ENCODE data around the gene METTL1. TPM values are rescaled to one million over a fixed set of nuclear protein-coding genes. Genes with fewer than 3 reads are reported as not detected.

METTL1 gene
- total RNA-seq, 4 donors from 2014 or later = 4.4 to 13.7 (median 6.2) TPM

GRCh38 chr12:57737467-57738460 is 34.1 kb downstream of the METTL1 start:
- no peak for TF ChIP-seq CTCF (IDR thresholded peaks at IDR 0.05; ENCODE audit: low read depth)

DNA sequence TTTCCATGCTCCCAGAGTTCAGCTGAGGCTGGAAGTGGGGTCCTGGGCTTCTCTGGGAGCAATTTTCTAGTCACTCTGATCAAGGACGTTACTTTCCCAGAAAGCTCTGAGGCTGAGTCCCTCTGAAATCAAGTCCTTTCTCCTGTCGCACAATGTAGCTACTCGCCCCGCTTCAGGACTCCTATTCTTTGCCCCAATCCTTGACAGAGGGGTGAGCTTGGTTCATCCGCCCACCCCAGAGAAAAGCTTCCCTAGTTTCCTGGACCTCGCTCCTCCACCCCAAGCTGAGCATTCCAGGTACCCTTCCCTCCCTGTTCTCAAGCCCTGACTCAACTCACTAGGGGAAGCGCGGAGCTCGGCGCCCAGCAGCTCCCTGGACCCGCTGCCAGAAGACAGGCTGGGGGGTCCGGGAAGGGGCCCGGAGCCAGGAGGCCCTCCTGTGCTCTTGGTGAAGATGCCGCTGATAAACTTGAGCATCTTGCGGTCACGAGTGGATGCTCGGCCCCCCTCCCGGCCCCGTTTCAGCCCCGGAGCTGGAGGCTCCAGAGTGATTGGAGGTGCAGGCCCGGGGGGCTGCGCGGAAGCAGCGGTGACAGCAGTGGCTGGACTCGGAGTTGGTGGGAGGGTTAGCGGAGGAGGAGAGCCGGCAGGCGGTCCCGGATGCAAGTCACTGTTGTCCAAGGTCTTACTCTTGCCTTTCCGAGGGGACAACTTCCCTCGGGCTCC is 35.0 kb downstream of the METTL1 start:
- no peak for TF ChIP-seq CTCF (IDR thresholded peaks at IDR 0.05; ENCODE audit: low read depth)

- TF ChIP-seq CTCF (IDR thresholded peaks at IDR 0.05; ENCODE audit: low read depth) = no peak
These were observed 35.8 kb downstream of the METTL1 start for GRCh38 chr12:57735952-57736740.

DNA sequence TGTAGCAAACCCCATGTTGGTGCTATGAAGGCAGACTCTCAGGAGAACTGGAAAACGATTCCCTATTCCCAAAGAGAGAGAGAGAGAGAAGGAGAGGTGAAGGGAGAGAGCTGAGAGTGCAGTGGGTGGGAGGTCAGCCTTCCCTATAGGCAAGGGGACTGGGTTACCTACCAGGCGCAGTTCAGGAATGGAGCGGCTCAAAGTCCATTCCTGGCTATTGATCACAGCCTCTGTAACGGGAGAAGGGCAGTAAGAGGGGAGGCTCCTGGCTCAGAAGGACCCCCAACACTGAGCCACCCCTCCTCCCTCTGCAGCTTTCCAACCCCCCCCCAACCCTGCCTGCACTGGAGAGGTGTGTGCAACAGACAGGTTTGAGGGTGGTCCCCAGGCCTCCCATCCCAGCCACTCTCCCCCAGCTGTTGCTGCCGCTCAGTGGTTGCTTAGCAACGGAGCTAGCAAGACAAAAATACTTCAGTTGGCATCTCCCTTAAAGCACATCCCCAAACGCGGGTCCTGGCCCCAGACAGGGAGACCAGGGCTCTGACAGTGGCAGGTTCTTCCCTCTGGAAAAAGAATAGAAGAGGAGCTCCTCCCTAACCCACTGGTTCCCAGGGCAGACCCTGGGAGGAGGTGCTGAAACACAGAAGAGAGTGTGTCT is 36.6 kb downstream of the METTL1 start:
- no peak for TF ChIP-seq CTCF (IDR thresholded peaks at IDR 0.05; ENCODE audit: low read depth)

- TF ChIP-seq CTCF (IDR thresholded peaks at IDR 0.05; ENCODE audit: low read depth) = no peak
These were observed 37.3 kb downstream of the METTL1 start for GRCh38 chr12:57734591-57734990.

GRCh38 chr12:57733928-57734327 is 38.0 kb downstream of the METTL1 start:
- no peak for TF ChIP-seq CTCF (IDR thresholded peaks at IDR 0.05; ENCODE audit: low read depth)
